Medulla oblongata (tissue), 1 donor: ENCODE measurements around the gene UNC93B1.
A peak's percentile ranks its signal among the peaks of the same experiment; 100 is the strongest.
"Not testable (repeated sequence)": the region's sequence is repeated elsewhere in the genome, so short reads cannot be mapped to it uniquely, and the experiment has no call there.

Experiments
- DNase-seq: peaks from one replicate; pipeline ENCODE4 v3.0.0-alpha.2; 2015; ENCODE audit errors: extremely low spot score

Gene UNC93B1

DNA sequence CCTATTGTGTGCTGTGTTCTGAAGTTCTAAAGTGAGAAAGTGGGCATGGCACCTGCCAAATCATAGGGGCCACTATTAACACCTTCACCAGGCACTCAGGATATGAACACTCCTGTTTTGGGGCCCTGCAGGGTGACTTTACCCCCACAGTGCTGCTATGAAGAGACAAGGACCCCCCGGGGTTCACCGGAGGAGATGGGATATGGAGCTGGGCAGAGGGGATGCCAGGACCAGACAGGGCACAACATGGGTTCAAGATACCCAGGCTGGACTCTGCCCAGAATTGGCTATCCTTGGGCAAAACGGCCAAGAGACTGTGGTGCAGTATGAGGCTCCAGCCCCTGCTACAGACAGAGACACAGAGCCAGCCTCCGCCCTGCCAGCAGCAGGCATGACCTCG lies 9.5 kb downstream of the UNC93B1 start:
- DNase-seq: not testable (repeated sequence)

DNA sequence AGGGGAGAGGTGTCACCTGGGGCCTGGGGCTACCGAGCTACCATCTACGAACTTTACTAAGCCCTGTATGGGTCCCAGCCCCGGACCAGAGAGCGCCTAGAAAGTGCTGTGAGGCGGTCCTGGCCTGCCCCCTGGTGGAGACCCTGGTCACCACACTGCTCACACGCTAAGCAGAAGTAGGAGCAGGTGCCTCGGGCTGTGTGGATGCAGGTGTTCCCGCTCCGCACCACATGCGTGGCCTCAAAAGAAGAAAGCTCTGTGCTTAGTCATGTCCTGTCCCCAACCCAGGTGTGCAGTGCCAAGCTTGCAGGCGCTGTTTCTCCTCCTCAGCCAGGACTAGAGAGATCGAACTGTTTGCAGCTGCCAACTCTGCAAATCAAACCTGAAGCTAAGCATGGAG lies 10.1 kb downstream of the UNC93B1 start:
- DNase-seq: not testable (repeated sequence)

DNA sequence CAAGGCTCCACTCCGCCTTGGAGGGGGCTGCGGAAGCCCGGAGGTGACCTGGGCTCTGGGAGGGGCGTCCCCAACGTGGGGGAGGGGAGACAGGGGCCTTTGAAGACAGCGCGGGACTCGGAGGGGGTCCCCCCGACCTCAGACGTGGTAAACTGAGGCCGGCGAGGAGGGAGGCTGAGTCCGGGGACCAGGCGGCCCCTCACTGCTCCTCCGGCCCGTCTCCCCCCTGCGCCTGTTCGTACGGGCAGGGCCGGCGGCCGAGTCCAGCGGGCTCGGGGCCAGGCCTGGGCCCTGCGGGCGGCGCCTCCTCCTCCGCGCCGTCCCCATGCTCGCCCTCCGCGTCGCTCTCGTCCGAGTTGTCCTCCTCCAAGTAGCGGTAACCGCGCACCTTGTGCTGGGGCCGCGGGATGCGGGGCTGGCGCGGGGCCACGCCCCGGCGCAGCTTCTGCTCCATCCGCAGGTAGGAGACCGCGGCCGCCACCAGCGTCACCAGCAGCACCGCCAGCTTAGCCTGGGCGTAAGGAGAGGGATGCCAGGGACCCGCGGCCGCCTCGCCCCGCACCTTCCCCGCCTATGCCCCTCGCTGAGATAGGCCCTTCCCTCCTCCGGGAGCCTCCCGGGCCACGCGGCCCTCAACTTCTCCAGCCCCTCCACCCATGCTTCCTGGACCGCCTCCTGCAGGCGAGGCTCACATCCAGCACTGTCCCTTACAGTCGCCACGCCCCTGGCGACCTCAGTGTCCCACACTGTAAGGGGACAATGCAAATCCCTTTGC lies 12.4 kb downstream of the UNC93B1 start:
- not testable (repeated sequence) for DNase-seq

DNA sequence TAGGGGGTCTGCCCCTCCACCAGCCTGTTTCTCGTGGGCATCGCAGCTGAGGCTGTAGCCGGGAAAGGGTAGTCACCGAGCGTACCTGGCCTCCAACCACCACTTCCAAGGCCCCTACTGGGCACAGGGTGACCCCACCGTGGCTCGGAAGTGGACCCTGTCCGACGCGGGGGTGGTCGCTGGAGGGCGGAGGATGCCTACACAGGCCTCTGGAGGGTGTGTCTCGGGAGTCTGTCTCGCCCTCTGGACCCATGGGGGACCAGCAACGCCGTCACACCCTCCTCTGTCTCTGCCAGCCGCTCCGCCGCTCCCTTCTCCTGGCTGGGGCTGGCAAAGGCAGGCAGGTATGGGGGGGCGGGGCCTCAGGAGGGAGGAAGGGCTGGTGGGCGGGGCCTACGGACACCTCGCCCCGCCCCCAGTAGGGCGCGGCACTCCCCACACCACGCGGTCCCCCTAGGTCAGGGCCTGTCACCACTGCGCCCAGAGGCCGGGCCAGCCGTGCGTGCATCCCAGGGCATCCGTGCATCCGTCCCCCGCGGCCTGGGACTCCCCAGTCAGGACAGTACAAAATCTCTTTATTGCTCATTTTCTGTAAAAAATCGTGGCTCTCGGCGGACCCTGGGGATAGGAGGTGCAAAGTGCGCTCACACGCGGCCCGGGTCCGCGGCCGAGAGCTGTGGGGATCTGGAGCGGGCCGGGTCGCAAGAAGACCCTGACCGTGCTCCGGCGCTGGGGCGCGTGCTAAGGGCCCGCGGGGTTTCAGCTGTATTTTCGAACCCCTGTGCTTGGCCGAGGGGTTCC lies 13.2 kb downstream of the UNC93B1 start:
- not testable (repeated sequence) for DNase-seq

DNA sequence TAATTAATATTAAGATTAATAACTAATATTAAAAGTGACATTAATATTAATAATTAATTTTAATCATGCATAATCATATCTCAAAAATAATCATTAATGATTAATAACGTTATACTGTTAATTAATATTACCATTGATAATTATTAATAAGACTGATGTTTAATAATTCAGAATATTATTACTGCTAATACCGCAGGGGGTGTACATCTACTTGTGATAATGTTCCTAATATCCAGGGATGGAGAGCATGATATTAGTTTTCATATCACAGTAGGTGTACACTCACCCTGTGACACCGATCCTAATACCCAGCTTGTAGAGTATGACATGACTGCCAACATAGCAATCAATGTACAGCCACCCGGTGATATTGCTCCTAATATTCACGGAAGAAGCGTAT lies 18.6 kb downstream of the UNC93B1 start:
- not testable (repeated sequence) for DNase-seq

DNA sequence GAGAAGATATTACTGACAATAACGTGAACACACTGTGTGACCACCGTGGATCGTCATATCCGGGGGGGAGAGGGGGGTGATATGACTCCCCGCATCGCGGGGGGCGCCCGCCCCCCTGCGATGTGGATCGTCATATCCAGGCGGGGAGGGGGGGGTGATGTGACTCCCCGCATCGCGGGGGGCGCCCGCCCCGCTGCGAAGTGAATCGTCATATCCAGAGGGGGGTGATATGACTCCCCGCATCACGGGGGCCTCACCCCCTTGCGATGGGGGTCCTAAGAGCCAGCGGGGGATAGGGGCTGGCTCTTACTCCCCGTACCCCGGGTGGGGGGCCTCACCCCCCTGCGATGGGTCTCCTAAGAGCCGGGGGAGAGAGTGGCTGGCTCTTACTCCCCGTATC lies 19.9 kb downstream of the UNC93B1 start:
- DNase-seq: no peak

DNA sequence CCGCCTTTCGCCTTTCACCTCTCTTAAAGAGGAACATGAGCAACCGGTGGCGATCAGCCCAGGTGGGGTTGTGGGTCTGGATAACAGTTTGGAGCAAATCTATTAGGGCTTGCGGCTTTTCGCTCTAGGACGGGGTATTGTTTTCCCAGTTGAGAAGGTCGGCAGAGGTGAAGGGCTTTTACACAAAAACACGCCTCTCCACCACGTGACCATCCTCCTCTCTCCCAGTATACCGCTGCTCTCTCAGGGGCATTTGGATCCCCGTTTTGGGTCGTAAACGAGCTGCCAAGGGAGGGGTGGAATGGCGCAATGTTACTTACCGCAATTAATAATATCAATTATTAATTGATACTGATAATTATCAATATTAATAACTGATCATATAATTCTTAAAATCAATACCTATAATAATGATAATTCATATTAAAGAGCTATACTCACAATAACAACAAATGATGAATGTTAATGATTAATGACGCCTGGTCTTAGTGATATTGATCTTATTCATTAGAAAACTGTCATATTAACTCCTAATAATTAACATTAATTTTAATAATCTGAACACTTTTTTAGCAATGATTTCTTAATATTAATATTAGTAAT lies 21.5 kb downstream of the UNC93B1 start:
- not testable (repeated sequence) for DNase-seq

DNA sequence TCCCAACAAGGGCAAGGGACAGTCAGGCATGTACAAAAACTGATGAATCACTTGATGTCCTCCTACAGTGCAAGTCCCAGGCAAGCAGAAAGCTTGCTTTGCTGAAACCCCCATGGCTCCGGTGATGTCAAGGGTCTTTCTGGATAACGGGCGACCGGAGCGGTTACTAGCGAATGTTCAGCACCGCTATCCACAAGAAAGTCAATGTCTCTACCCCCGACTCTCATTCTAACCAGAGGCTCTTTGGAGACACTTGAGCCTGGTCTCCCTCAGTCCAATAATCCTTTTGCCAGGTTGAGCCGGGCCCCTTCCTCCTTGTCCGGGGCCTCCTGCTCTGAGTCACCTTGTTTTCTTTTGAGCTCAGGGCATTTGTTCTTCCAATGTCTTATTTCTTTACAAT lies 22.7 kb downstream of the UNC93B1 start:
- not testable (repeated sequence) for DNase-seq

DNA sequence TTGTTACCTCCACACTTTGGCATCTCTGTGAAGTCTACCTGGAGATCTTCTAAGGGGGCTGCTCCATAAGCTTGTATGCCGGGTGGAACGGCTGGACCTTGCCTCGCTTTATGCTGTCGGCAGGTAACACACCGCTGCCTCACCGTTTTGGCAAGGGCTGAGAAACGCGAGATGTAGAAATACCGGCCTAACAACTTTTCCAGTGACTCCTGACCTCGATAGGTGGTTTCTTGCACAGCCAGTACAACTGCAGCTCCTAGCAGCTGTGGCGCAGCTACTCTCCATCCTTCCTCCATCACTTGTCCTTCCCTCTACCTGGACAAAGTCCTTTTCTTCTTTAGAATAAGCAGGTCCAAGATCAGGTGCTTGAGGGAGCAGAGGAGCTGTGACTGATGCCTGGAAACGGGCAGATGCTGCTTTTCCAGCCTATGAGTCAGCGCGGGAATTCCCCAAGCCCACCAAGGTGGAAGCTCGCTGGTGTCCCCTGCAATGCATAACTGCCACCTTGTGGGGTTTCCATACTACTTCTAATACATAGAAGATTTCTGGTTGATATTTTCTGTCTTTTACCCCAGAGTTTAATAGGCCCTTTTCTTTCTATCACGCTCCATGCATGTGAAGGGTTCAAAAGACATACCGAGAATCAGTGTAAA lies 25.0 kb downstream of the UNC93B1 start:
- DNase-seq: not testable (repeated sequence)

DNA sequence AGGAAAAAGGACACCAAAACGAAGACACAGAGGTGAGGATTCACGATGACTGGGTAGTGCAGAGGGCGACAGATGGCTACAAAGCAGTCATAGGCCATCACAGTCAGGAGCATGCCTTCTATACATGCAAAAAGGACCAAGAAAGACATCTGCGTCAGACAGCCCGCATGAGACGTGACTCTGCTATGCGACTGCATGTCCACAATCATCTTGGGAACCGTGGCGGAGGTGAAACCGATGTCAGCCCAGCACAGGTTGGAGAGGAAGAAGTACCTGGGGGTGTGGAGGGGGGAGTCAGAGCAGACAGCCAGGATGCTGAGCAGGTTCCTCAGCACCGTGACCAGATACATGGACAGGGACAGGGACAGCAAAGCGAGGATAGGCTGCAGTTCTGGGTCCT lies 29.2 kb downstream of the UNC93B1 start:
- not testable (repeated sequence) for DNase-seq

DNA sequence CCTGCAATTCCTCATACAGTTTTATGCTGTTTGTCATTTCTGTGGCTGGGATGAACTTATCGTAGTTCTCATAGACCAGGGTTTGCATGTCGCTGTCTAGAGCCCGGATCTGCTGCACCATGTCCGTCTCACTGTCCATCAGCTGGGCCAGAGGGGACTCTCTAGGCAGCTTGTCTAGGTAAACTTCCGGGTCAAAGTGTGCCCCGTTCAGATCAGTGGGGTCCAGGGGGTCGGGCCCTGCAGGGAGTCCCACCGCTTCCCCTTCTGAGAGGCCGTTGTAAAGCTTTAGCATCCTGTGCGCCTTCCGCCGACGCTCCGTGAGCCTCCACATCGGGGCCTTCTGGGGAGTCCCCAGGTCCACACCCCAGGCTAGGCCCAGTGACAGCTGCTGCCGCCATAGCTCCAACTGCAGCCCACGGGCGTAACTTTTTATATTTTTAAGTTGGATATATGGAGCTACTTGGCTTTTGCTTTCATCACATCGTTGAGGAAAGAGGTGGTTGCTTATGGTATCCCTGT lies 38.0 kb downstream of the UNC93B1 start:
- not testable (repeated sequence) for DNase-seq

DNA sequence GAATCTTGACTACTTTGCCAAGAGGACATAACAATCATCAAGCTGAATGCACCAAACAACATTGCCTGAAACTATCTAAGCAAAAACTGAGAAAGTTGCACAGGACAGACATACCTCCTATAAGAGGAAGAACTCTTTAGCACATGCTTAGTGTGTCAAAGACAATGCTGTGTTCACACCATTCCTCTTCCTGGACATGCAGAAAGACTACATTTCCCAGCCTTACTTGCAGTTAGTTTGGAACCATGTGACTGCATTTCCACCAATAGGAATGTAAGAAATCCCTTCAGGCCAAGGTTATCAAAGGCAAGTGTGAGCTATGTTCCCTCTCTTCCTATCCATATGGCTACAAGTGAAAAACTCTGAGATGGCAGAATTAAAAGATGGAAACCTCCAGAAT lies 39.2 kb downstream of the UNC93B1 start:
- DNase-seq: not testable (repeated sequence)

DNA sequence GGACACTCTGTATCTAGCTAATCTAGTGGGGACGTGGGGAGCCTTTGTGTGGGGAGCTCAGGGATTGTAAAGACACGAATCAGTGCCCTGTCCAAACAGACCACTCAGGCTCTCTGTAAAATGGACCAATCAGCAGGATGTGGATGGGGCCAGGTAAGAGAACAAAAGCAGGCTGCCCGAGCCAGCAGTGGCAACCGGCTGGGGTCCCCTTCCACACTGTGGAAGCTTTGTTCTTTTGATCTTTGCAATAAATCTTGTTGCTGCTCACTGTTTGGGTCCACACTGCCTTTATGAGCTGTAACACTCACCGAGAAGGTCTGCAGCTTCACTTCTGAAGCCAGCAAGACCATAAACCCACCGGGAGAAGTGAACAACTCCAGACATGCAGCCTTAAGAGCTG lies 40.0 kb downstream of the UNC93B1 start:
- DNase-seq: not testable (repeated sequence)

DNA sequence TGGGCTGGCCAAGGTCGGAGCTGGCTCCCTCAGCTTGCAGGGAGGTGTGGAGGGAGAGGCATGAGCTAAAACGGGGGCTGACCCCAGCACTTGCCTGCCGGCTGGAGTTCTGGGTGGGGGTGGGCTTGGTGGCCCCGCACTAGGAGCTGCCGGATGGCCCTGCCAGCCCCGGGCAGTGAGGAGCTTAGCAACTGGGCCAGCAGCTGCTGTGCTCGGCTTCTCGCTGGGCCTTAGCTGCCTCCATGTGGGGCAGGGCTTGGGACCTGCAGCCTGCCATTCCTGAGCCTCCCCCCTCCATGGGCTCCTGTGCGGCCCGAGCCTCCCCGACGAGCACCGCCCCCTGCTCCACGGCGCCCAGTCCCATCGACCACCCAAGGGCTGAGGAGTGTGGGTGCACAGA lies 40.7 kb downstream of the UNC93B1 start:
- not testable (repeated sequence) for DNase-seq

DNA sequence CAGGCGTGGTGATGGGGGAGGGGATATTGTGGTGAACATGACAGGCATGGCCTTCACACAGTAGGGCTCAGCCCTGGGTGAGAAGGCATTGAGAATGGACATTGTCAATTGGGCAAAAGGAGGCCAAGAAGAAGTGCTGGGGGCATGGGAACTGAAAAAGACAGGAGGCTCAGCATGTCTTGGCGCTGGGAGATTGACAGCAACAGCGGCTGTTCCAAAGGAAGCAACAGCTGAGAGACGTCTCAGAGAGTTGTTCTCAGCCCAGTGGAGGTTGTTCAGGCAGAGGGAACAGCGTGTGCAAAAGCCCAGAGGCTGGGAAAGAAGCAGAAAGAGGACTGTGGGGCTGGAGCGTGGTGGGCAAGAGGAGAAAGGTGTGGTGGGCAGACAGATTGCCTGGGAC lies 47.7 kb downstream of the UNC93B1 start:
- not testable (repeated sequence) for DNase-seq

DNA sequence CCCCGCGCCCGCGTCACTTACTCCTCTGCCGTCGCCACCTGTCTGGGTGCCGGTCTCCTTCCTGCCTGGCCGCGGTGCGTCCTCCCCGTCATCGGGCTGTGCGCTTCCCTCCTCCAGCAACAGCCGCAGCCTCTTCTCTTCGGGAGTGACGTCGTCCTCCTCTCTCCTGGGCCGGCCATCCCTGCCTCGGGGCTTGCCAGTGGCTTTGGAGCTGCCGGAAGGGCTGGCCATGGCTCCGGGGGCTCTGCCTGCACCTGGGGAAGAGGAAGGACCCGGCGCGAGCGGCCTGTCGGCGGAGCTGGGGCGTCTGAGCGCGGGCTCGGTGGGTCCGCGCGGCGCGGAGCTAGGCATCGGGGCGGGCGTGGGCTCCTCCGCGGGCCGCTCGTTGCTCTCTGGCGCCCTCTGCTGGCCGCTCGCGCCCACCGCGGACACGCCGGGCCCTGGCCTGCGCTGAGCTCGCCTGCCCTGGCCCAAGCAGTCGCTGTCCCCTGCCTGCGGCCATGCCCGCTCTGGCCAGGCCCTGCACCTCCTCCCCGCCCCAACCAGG lies 48.4 kb downstream of the UNC93B1 start:
- DNase-seq: peak; percentile 62

DNA sequence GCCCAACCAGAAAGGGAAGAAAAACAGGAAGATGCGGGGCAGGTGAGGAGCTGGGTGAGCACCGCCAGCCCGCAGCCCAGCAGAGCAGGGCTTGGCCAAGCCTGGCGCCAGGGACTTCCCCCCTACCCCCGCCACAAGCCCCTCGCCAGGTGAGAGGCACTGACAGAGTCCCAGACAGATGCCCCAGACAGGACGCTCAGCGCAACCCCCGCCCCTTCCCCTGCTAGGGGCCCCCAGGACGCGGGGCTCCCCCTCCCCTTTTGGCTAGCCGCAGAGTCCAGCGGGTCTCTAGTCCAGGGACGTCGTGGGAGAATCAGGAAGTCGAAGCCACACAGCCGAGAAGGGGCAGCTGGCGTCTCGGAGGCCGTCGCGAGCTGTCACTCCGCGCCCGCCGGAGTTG lies 48.9 kb downstream of the UNC93B1 start:
- DNase-seq: not testable (repeated sequence)

DNA sequence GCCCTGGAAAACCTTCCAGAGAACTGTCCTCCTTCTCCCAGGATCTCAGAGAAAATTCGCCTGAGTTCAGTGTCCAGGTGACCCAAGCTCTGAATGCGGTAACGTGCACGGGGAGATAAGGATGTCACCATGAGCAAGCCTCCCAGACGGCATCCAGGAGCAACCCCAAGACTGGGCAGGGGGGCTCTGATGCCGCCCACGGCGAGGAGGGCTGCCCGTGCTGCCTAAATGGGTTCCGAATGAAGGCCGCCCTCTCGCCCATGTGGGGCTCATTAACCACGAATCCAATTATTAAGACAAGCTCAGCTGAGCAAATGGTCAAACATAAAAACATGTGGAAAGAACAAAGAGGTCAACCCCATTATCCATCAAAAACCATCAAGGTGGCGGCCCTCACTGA lies 49.6 kb downstream of the UNC93B1 start:
- DNase-seq: not testable (repeated sequence)

DNA sequence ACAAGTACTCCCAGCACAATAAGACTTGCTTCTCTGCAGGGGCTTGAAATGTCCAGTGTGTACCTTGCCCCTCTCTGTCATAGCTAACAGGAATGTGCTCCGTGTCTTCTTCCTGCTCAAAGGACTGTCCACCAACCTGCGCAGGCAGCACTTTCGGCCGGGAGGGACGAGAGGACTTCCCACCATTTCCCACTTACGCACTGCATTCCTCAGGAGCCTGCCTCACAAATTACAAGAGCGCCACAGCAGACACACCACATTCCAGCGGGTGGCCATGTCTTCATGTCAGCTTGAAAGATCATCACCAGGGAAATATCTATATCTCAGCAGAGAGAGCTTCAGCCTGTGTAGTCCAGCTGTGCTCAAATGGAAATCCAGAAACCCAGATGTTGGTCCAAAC lies 53.2 kb downstream of the UNC93B1 start:
- not testable (repeated sequence) for DNase-seq

DNA sequence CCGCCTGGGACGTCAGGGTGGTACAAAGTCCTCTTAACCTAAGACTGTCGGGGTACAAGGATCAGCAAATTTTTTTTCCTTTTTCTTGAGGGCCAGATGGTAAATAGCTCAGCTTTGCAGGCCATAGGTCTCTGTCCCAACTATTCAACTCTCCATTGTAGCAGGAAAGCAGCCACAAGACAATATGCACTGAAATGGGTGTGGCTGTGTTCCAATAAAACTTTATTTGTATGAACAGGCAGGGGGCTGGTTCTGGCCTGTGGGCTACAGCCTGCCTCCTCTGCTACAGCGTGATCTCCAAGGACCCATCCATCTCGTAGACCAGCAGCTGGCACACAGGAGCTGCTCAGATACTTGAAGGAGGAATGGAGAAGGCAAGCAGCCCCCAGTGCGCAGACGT lies 56.1 kb downstream of the UNC93B1 start:
- DNase-seq: not testable (repeated sequence)

DNA sequence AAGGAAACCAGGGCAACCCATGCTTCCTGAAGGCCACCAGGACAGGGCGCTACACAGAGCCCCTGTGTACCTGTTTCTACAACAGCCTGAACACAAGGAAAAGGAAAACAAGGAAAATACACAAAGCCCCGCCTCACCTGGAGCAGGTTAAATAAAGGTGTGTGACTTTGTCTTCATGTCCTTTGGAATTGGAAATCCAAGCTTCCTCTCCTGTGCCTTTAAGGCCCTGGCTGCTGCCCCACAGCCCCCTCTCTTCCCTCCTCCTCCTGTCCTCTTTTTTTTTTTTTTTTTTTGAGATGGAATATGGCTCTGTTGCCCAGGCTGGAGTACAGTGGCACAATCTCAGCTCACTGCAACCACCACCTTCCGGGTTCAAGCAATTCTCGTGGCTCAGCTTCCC lies 57.5 kb downstream of the UNC93B1 start:
- DNase-seq: not testable (repeated sequence)
